G401 (cell line): ENCODE measurements around the gene DNAJC22. TPM values are rescaled to one million over a fixed set of nuclear protein-coding genes. Genes with fewer than 3 reads are reported as not detected.
"Not testable (repeated sequence)": the region's sequence is repeated elsewhere in the genome, so short reads cannot be mapped to it uniquely, and the experiment has no call there.

ENCODE experiments used
- DNase-seq: peaks from one replicate; pipeline ENCODE4 v3.0.0-alpha.2; 2015; ENCODE audit warnings: low spot score
- in situ Hi-C: cut with HindIII; loops from 2 replicates; pipeline ENCODE4 v1.10.0; 2016; ENCODE audit warnings: low sequenced_read_pairs, mixed read lengths
- total RNA-seq: library from RNA; depleted of rRNA; stranded (reverse); fragments of >200 nt; shearing (Covaris generic); gene quantifications from 2 replicates; pipeline ENCODE4 v1.2.3, GENCODE V29; 2014

Gene DNAJC22
- total RNA-seq, 1 experiment from 2014 or later: 3.2 TPM

DNA sequence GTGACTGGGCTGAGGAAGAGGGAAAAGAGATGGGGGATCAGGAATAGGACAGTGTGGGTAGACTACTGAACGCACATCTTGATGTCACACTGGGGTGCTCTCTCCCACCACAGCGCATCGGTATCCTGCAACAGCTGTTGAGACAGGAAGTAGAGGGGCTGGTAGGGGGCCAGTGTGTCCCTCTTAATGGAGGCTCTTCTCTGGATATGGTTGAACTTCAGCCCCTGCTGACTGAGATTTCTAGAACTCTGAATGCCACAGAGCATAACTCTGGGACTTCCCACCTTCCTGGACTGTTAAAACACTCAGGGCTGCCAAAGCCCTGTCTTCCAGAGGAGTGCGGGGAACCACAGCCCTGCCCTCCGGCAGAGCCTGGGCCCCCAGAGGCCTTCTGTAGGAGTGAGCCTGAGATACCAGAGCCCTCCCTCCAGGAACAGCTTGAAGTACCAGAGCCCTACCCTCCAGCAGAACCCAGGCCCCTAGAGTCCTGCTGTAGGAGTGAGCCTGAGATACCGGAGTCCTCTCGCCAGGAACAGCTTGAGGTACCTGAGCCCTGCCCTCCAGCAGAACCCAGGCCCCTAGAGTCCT, 16.6 kb upstream of the DNAJC22 start:
- in situ Hi-C loops: no loop called here
- no peak for DNase-seq

DNA sequence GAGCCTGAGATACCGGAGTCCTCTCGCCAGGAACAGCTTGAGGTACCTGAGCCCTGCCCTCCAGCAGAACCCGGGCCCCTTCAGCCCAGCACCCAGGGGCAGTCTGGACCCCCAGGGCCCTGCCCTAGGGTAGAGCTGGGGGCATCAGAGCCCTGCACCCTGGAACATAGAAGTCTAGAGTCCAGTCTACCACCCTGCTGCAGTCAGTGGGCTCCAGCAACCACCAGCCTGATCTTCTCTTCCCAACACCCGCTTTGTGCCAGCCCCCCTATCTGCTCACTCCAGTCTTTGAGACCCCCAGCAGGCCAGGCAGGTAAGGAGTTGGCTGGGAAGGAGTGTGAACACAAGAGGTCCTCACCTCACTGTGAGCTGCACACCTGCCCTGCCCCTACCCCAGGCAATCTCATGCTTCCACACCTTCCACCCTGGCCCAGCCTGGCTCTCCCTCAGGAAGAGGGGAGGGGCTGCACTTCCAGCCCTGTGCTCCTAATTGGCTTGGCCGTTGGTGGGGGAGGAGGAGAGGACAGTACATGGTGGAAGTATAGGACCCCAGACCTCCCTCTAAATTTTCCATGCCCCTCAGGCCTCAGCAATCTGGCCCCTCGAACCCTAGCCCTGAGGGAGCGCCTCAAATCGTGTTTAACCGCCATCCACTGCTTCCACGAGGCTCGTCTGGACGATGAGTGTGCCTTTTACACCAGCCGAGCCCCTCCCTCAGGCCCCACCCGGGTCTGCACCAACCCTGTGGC, 15.9 kb upstream of the DNAJC22 start:
- in situ Hi-C loops: no loop called here
- DNase-seq: no peak

DNA sequence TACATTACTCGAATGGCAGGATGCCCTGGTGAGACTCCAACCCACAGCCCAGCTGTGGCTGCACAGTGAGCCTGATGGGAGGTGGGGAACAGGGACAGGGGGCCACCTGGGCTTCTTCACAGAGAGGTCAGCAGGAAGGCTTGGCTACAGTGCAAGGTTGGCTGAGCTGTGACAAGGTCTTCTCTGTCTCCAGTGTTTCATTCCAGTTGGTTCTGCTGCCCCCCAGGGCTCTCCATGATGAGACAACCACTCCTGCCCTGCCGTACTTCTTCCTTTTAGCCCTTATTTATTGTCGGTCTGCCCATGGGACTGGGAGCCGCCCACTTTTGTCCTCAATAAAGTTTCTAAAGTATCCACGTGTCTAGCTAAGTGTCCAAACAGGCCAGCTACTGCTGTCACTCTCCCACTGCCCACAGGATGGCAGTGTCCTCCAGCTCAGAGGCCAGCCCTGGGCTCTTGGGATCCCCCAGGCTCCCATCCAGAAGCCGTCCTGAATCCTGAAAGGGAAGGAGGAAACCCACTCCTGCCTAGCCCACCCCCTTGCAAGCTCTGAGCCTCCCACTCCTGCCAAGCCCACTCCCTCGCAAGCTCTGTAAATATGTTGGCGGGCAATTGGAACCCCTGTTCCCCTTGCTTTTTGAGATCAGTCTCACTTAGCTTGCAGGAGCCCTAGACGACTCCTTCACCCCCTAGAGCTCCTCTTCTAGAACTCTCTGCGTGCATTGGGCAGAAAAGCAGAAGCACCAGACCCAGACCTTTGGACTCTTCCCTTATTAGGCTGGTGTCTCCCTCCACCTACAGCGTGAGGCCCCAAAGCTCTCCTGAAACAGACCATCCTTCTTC, 15.1 kb upstream of the DNAJC22 start:
- in situ Hi-C loops: no loop called here
- peak; percentile 75 for DNase-seq

DNA sequence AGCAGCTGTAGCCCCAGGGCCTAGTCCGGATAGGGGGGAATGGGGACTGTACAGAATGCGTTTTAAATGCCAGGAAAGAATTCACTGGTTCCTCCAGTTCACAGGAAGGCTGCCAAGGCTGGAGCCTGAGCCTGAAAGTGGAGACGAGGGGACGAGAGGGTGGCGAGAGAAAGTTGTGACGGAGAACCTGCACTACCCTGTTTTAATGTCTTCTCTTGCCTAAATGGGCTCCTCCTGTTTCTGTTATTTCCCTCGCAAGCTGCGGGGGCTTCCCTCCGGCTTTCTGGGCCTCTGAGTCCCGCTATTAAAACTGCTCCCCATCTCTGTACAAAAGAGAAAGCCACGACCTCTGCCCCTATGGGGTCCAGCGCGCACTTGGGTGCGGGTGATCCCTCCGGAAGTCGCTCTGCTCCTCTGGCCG, 14.2 kb upstream of the DNAJC22 start:
- no peak for DNase-seq
- in situ Hi-C loops: no loop called here

DNA sequence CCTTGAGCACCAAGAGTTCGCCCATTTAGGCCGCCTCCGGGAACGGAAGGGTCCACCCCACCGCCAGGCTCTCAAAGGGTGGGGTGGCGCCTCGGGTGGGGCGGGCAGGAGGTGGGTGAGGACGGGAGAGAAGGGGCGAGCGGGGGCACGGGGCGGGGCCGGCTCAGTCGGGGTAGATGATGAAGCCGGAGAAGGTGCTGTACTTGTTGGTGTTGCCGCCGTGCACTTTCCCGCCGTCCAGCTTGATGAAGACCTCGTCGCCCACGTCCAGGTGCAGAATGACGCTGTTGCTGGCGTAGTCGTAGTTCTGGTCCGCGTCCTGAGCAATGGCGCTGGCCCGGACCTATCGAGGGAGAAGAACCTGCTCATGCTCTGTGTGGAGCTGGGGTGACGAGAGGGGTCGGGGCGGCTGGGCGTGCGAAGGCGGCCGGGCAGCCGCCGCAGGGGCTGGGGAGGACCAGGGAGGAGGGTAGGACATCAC, 13.8 kb upstream of the DNAJC22 start:
- DNase-seq: no peak
- in situ Hi-C loops: no loop called here

DNA sequence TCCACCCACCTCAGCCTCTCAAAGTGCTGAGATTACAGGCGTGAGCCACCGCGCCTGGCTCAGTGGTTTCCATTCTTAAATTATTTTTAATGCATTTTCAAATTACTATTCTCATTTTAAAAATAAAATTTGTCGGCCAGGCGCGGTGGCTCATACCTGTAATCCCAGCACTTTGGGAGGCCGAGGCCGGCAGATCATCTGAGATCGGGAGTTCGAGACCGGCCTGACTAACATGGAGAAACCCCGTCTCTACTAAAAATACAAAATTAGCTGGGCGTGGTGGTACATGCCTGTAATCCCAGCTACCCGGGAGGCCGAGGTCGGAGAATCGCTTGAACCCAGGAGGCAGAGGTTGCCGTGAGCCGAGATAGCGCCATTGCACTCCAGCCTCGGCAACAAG, 12.9 kb upstream of the DNAJC22 start:
- in situ Hi-C loops, DNase-seq: not testable (repeated sequence)

DNA sequence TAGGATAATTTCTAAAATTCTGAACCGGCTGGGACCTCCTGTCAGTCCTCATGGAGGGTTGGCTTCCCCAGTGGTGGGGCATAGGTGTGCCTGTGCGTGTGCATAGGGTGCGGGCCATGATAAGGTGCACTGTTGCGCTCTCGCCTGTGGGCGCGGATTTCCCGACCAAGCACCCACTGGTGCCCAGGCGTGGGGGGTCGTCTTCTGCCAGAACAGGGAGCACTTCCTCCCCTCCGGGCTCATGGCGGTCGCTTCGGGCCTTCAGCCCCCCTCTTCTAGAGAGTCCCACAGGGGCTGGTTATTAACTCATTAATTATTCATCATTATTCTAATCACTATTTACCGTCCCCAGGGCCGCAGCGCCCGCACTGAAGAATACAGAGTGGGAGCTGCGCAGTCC, 12.5 kb upstream of the DNAJC22 start:
- in situ Hi-C loops: no loop called here

DNA sequence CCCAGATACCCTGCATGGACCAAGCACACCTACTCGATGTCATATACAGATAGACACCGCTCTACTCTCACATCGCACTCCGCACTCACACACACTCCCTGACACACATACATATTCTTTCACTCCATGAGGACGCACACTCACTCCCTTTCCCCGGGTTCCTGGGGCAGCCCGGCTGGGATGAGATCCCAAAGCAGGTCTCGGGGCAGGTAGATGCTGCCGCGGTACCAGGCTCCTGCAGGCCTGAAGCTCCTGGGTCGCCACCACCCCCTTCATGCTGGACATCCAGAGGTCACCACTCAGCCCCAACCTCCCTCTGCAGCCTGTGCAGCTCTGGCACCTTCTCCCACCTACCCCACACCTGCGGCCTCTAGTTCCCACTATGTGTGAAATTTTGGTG, 12.0 kb upstream of the DNAJC22 start:
- DNase-seq: no peak
- in situ Hi-C loops: no loop called here

More for the DNA sequence above, 12.5 kb upstream of the DNAJC22 start:
- no peak for DNase-seq

DNA sequence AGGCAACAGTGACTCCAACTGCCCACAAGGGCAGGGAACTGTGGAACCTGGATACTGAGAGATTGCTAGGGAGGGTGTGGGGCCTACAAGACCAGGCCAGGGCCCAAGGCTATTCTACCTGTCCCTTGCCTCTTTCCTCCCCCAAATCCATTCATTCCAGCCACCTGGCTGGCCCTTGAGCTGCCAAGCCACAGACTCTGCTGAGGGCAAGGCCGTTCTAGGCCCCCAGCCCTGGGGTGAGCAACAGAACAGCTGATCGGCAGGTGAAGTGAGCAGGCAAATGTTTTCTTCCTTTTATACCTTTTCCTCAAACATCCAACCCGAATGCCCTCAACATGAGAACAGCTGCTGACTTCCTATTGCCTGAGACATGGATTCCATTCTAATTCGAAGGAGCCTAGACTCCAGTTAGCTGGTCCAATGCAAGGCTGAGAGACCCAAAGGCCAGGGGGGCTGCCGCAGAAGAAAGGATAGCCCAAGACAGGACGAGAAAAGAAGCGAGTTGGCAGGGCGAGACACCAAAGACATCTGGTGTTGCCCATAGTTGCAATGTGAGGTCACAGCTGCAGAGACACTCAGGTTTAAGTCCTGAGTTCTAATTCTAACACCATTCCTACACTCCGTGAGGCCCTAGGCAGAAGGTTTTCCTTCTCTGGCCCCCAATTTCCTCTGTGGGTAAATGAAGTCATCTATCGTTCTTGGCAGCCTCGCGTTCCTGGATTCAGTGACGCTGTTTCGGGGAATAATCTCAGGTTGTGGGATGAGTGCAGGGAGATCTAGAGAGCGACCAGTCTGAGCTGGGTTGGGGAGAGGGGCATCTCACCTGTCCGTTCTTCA, 11.4 kb upstream of the DNAJC22 start:
- no peak for DNase-seq
- in situ Hi-C loops: no loop called here

DNA sequence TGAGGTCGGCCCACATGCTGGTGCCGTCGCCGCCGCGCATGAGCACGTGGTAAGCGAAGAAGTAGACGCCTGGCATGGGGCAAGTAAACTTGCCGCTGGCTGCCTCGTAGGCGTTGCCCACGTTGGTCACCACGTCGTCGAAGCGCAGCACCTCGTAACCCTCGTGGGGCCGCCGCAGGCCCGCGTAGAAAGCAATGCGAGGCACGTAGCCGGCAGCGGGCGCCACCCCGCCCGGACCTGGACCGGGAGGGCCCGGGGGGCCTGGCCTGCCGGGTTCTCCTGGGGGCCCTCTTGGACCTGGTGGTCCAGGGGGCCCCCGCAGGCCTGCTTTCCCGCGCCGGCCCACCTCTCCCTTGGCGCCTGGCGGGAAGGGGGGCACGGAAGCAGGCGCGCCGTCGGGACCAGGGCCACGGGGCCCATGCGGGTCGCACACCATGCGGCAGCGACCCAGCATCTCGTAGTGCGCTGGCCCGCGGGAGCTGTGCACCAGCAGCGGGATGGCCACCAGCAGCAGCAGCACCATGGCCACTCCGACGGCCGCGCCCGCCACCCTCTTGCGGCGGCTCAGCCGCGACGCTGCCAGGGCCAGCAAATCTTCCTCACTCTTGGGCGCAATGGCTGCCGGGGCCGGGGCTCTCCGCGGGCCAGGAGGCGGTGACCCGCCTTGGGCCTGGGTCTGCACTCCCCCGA, 10.6 kb upstream of the DNAJC22 start:
- in situ Hi-C loops: no loop called here

DNA sequence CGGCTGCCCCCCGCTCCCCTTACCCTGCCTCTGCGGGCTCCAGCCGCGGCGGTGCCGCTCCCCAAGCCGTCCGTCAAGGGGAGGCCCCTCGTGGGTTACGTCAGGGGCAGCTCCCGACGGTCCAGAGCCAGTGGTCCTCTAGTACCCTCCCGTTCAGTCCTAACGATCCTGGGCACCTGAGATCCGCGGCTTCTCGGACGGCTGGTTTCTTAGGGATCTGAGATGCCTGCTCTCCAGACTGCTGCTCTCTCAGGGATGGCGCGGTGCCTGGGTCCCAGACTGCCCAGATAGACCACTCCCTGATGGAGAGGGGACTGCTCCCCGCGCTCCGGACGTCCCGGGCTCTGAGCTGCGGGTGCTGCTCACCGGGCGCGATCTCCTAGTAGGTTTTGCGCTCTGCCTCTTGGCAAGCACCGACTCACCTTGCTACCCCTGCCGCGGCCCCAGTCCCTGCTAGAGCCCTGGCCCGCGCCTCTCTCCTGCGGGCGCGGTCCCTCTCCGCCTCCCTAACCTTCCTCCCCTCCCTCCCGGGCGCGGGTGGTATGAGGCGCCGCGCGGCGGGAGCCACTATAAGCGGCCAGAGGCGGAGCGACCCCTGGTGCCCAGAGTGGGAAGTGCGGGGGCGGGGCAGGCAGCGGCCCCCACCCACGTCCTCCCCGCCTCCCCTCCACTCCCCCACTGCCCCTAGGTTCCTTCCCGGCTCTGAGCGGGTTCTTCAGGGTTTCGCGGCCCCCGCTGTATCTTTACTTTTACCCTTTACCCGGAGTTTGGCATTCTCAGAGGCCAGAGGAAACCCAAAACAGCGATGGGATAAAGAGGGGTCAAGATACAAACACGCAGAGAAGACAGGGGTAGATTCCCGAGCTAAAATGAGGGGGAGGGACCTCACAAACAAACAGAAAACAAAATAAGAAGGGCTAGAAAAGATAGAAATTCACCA, 9.8 kb upstream of the DNAJC22 start, which contains the start of gene C1QL4:
Gene C1QL4 (minus strand): TSS at position 544 of the 940 bp plus-strand sequence. CDS start 711 bp downstream, outside the sequence.
- DNase-seq: peak; percentile 52
- in situ Hi-C loops: no loop called here

More for the DNA sequence above, 10.6 kb upstream of the DNAJC22 start:
- DNase-seq: no peak

DNA sequence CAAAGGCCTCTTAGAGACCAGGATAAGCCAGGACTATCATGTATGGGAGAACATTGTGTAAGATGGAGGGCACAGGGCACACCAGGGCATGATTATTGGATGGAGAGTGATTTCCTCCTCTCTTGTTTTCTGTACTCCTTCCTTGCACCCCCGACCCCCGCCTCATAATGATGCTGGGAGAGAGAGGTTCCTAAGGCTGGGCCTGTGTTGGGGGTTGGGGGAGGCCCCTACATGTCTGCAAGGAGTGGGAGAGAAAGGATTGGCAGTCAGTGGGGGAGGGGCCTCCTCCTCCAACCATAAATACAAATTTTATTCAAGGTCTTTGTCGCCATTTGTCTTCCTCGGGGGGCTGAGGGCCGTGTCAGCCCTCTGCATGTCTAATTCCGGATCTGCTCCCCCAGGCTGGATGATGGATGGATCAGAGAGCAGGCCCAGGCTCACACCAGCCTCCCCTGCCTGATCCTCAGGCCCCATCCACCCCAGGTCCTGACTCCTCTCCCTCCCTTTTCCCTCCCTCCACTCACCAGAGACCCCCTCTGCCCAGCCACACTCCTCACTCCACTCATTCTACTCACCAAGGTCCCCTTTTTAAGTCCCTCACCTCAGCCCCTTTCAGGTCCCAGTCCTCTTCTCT, 7.7 kb upstream of the DNAJC22 start:
- DNase-seq: no peak
- in situ Hi-C loops: no loop called here

DNA sequence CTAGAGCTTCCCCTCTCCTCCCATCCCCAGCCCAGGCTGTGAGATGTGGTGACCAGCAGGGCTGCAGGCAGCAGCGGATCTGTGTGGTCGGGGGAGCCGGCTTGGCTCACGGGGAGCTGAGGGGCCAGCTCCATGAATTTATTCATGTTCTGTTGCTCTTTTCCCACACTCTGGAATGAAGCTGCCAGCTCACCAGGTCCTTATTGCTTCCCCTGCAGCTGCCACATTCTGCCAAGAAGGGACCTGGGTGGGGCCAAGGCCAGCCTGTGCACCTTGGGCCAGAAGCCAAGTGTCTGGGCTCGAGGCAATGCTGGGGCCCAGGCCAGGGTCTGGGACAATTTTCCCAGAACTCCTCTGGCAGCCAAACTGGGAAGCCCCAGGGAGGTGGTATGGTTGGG, 7.2 kb upstream of the DNAJC22 start:
- in situ Hi-C loops: no loop called here
- DNase-seq: no peak

DNA sequence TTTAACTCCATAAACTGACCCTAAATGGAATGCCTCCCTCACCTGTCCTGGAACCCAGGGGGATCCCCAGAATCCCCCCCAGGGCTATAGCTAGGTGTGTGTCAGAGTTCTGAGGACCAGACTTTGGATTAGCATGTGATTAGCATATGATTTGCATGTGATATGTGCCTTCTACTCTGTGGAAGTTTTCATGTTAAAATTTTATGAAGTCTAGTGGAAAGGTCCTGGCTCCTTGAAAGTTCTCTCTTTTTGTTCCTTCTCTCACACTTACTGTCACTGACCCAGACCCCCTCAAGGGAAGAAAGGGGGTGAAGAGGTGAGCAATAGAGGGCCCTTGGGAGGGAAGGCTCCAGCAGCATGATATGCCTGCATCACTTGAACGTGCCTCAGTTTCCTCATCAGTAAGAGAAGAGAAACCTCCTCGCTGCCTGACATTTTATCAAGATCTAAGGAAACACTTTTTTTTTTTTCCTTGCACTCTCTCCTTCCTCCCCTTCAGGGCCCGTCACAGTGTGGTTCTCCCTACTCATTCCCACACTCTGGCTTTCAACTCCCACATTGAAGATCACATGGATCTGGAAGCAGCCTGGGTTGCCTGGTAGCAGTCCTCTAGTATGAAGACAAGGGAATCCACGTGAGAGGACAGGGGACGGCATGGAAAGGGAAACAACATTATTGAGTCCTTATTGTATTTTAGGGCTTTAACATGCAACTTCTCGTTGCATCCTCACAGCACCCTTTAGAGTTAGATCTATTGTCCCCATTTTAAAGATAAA, 6.4 kb upstream of the DNAJC22 start:
- DNase-seq: no peak

DNA sequence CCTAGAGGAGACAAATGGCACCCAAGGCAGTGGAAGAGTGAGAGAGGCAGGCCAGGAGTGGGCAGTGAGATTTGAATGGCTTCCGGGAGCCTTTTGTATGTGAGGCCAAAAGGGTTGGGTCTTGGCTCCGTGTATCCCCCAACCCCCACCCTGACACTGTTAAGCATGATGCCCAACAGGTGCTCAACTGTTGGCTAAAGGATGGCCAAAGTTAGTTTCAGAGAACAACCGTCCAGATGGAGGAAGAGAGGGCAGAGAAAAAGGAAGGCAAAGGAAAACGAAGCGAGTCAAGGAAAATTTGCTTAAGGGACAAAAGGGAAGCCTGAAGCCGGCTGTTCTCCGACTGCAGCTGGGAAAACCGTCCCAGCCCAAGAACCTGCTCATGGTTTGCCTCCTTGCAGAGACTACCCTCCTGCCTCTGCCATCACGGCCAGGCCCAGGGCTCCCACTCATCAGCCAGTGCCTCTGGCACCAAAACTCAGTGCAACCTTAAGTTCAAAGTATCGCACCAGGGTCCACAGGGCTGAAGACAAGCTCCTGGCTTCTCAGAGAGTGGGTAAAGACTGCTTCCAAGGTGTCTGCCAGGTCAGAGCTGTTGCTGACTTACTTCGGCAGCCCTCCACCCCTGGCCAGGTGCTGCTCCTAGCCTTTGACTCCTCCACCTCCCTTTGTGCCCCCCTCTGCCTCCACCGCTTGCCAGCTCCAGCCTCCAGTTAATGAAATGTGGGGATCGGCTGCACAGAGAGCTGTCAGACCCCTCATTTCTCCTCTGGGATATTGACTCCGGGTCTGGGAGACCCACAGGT, 5.5 kb upstream of the DNAJC22 start:
- in situ Hi-C loops: no loop called here
- no peak for DNase-seq

More for the DNA sequence above, 6.4 kb upstream of the DNAJC22 start:
- in situ Hi-C loops: no loop called here

DNA sequence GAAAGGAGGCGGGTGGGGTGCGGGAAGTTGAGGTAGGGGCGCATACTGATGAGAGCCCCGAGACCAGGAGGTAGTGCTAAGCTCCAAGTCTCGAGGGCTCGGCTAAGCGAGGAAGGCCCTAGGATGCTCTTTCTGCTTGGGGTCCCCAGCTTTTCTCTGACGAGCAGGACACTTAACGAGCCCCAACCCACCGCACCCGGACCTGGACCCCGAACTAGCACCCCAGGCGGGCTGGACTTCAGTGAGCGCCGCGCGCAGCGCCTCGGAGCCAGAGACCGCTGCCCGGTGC, 5.0 kb upstream of the DNAJC22 start:
- in situ Hi-C loops: no loop called here
- no peak for DNase-seq
